ENCODE data around the gene TNFRSF8.
"Not testable (repeated sequence)": the region's sequence is repeated elsewhere in the genome, so short reads cannot be mapped to it uniquely, and the experiment has no call there.

TNFRSF8 gene

GRCh38 chr1:12063141-12064072 is at the start of gene TNFRSF8:
Gene TNFRSF8 (plus strand): TSS chr1:12063303. CDS start chr1:12063599, 296 bp downstream.
- DNase-seq: no peak

DNA sequence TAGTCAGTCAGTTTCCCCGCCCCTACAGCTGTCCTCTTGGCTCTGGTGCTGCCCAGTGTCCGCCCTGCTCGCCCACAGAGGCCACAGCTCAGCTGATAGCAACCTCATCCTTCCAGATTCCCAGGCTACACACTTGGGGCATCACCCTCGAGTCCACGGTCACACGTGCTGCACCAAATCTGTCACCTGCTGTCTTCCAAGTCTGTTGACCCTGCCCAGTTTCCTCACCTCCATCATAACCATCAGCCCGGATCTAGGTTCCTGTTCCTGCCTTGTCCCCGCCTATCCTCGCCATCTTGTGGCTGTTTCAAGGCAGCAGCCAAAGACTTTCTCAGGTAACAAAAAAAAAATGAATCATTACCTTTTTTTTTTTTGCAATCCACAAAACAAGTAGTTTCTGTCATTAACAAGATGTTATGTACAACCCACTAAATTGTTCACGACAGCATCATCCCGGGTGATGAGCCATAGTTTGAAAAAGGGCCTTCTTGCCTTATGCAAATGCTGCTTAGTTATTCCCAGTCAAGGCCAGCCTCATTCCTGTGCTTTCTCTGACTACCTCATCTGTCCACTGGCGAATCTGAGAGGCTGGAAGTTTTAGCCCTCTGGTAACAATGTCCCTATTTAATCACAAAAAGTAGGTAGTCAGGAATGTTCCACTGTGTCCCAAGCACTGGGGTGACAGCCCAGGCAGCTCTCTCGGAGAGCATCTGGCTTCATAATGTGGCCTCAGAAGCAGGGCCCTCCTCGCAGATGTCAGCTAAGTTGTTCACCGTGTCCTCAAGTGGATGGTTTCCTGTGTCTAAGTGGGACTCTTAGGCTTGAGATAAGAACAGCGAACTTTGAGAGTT is 48.7 kb upstream of the TNFRSF8 start:
- DNase-seq: no peak

DNA sequence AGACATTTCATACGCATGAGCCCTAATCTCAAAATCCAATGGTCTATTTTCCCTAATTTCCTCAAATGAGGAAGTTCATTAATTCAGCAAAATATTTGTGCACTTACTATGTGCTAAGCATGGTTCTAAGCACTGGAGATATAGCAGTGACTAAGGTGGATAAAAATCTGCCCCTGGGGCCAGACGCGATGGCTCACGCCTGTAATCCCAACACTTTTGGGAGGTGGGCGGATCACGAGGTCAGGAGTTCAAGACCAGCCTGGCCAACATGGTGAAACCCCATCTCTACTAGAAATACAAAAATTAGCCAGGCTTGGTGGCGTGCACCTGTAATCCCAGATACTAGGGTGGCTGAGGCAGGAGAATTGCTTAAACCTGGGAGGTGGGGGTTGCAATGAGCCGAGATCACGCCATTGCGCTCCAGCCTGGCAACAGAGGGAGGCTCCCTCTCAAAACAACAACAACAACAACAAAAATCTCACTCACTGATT is 48.1 kb upstream of the TNFRSF8 start:
- DNase-seq: no peak

DNA sequence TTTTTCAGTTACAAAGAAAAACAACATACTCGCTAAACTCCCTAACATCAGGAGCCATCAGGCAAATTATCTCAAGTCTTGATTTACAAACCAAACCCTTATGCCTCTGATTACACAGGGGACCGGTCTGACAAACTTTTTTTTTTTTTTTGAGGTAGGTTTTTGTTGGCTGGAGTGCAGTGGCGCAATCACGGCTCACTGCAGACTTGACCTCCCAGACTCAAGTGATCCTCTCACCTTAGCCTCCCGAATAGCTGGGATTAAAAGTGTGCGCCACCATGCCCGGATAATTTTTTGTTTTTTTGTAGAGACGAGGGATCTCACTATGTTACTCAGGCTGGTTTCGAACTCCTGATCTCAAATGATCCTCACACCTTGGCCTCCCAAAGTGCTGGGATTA is 47.6 kb upstream of the TNFRSF8 start:
- DNase-seq: no peak

DNA sequence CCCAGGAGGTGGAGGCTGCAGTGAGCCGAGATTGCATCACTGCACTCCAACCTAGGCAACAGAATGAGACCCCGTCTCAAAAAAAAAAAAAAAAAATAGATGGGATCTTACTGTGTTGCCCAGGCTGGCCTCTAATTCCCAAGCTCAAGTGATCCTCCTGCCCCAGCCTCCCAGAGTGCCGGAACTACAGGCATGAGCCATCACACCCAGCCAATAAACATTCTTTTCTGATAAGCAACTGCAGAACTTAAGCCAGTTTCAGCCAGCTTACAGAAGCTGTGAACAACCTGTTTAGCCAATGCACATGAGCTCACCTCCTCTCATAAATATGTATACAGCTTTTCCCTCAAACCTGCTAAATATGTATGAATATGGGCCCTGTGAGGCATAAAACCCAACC is 46.9 kb upstream of the TNFRSF8 start:
- DNase-seq: no peak

- DNase-seq: no peak
Observed at GRCh38 chr1:12019858-12020509, 43.1 kb upstream of the TNFRSF8 start.

DNA sequence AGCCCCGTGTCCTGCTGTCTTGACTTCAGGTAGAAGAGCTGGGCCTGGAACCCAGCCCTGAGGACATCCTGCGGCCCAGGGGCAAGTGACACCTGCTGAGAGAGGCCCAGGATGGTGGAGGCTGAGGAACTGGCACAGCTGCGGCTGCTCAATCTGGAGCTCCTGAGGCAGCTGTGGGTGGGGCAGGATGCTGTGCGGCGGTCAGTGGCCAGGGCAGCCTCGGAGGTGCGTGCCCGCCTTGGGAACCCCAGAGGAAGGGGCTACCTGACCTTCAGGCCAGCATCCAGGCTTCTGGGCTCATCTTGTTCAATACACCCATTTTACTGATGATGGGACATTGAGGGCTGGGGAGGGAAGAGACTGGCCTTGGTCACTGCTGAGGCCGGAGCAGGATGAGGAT is 41.5 kb upstream of the TNFRSF8 start:
- DNase-seq: no peak

GRCh38 chr1:12022036-12022435 is 41.1 kb upstream of the TNFRSF8 start:
- DNase-seq: no peak

- DNase-seq: no peak
Observed at GRCh38 chr1:12026586-12026985, 36.5 kb upstream of the TNFRSF8 start.

DNA sequence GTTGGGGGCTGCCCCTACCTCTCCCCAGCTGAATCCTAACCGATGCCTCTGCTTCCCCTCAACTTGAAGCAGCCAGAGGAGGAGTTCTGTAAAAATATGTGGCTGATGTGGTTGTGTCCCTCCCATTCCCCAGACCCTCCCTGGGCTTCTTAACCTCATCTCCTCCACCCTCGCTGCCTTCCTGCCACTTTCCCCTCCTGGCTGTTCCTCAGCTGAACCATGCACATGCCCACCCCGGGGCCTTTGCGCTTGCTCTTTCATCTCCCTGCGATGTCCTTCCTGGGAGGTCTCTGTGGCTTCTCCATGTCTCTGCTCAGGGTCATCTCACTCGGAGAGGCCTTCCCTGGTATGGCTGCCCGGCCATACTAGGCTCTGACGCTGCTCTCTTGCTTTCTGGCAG is 34.9 kb upstream of the TNFRSF8 start:
- no peak for DNase-seq

GRCh38 chr1:12028957-12029511 is 34.1 kb upstream of the TNFRSF8 start:
- DNase-seq: no peak

DNA sequence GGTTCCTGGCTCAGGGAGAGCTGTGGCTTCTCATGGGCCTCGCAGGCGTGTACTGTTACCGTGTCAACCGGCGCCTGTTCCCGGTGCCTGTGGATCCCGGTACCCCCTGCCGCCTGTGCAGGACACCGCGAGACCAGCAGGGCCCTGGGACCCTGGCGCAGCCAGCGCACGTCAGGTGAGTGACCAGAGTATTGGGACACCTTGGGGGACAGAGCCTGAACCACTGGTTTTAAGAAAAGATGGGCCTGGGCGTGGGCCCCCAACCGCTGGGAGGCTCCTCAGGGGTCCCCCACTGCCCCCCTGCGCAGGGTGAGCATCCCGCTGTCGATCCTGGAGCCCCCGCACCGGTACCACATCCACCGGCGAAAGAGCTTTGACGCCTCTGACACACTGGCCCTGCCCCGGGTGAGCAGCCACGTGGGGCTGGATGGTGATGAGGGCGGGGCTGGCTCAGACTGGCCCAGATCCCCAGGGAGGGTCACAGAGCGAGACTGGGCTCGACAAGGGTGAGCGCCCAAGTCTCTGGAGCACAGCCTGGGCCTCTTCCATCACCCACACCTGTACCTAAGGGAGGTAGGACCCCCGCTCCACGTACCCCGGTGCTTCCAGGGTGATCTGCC is 33.3 kb upstream of the TNFRSF8 start:
- DNase-seq: no peak

DNA sequence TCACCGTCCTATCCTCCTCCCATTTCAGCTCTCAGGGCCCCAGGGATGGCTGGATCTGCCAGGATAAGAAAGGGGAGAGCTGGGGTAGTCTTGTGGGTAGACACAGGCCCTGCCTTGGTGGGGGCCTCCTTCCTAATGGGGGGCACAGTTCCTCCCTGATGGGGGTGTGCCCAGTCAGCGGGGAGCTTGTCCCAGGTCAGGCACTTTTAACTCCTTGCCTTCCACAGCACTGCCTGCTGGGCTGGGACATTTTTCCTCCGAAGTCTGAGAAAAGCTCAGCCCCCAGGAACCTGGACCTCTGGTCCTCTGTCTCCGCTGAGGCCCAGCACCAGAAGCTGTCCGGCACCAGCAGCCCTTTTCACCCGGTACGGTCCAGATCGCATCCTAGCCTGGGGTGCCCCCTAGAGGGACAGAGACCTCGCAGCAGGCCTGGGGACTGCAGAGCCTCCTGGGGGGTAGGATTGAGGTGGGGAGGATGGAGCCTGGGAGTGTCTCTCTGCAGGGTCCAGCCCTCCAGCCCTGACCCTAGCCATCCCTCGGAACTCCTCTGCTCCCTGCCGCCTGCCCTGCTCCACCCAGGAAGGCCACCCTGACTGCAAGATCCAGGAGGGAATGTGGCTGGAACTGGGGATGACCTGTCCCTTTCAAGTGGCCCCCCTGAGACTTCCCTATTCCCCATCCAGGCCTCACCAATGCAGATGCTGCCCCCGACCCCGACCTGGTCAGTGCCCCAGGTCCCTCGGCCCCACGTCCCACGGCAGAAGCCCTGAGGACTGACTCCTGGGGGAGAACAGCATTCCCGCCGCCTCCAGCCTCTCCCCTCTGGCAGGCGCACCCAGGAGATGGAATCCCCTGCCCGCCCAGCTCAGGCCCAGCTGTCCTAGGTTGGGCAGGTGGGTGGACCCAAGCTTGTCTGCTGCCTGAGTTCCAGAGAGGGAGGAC is 31.8 kb upstream of the TNFRSF8 start:
- DNase-seq: no peak

GRCh38 chr1:12032161-12032621 is 30.9 kb upstream of the TNFRSF8 start:
- no peak for DNase-seq

- DNase-seq: not testable (repeated sequence)
Observed at GRCh38 chr1:12033441-12033840, 29.7 kb upstream of the TNFRSF8 start.

- no peak for DNase-seq
Observed at GRCh38 chr1:12034381-12034801, 28.7 kb upstream of the TNFRSF8 start.

DNA sequence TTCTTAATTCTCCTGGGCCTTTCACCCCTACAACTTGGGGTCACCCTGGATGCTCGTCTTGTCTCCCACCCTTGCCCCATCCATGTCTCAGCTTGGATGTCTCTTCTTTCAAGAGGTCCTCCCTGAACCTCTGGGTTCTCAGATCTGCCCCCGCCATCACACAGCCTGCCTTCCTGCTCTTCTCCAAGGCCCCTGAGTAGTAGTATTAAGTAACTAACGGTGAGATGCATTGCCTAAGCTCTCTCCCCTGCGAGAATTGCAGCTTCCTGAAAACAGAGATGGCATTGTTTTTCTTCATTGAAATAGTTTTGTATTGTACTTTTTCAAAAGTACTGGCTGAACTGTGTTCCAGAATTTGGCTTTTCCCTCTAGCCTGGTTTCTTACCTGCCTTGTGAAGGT is 27.8 kb upstream of the TNFRSF8 start:
- DNase-seq: no peak

GRCh38 chr1:12037486-12038355 is 25.4 kb upstream of the TNFRSF8 start:
- no peak for DNase-seq

DNA sequence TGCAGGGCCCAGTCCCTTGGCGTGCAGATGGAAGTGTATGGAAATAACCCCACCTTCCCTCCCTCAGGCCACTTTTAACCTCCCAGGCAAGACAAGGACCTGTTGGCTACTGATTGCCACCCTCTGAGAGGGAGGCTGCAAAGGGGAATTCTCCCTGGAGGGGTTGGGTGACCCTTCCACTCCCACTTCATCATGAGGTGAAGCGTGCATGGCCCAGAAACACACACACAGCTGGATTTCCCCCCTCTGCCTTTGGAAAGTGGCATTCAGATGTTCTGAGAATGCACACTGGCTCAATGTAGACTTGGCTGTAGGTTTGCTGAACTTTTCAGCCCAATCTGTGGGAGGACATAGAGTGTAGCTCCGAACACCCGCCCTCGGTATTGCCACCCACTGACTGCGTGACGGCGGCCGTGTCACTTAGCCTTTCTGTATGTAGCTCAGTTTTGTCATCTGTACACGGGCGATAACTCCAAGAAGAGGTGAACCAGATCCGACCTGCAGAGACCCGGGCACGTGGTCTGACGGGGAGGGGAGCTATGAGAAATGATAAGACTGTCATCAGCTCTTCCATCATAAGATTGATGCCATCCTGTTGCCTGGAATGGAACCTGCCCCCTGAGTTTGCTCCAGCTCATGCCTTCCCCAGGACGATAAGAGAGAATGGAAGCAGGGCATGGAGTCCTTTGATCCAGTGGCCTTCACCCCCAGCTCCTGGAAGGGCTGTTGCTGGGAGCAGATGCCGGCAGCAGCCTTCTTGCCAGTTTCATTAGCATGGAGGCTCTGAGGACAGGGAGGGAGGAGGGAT is 24.5 kb upstream of the TNFRSF8 start:
- DNase-seq: no peak
